ENCODE results near the gene KLHL18. TPM values are rescaled to one million over a fixed set of nuclear protein-coding genes. Genes with fewer than 3 reads are reported as not detected.

The KLHL18 gene
- total RNA-seq, 1 experiment from 2014 or later: 35.4 TPM

GRCh38 chr3:47293822-47294221 lies 11.1 kb downstream of the KLHL18 start:
- H3K4me1 ChIP-seq (ENCODE audit: control insufficient read depth, insufficient read depth, low read length): no peaks in the 10 kb centered on the region
- H3K9me3 ChIP-seq (ENCODE audit: control insufficient read depth, insufficient read depth, low read depth, low read length): no peaks in the 10 kb centered on the region
- intact Hi-C loops (cut with micrococcal nuclease; ENCODE audit: unreplicated experiment): no loop called here
- H3K36me3 ChIP-seq (ENCODE audit: control insufficient read depth, insufficient read depth, low read length): no peaks in the 10 kb centered on the region
- no peaks in the 10 kb centered on the region for H3K27me3 ChIP-seq (ENCODE audit: control insufficient read depth, insufficient read depth, low read length)
- no TSS peak for BruUV-seq (replicated peaks)
- ChIA-PET CTCF (no interaction called here), POLR2A (no interaction called here)
- no peak overlapping the region for H3K27ac ChIP-seq (ENCODE audit: low read length)
- ATAC-seq (no peak), DNase-seq (ENCODE audit: low read depth, low spot score) (no peak)
- in situ Hi-C loops (cut with HindIII; ENCODE audit: low pct_unique_long_range_greater_than_20kb, low sequenced_read_pairs): no loop called here
- TF ChIP-seq REST (IDR thresholded peaks at IDR 0.05; ENCODE audit: insufficient read depth in 1 of 2, low read depth in 2 of 2, low read length in 1 of 2): no peak
- TF ChIP-seq TCF7L2 (IDR thresholded peaks at IDR 0.05; ENCODE audit: low read depth, low read length): no peak
- TF ChIP-seq CTCF (IDR thresholded peaks at IDR 0.05): no peak
- no peak for TF ChIP-seq SIN3A (IDR thresholded peaks at IDR 0.05; ENCODE audit: borderline replicate concordance, insufficient read depth, low read depth, low read length)
- H3K4me3 ChIP-seq (ENCODE audit: low read depth in 2 of 2, low read length in 2 of 2): no peak overlapping the region

GRCh38 chr3:47294392-47294791 lies 11.6 kb downstream of the KLHL18 start:
- Histone ChIP-seq H3K36me3 (ENCODE audit: control insufficient read depth, insufficient read depth, low read length) (no peaks in the 10 kb centered on the region), H3K27ac (ENCODE audit: low read length) (no peak overlapping the region), H3K4me3 (ENCODE audit: low read depth in 2 of 2, low read length in 2 of 2) (no peak overlapping the region), H3K9me3 (ENCODE audit: control insufficient read depth, insufficient read depth, low read depth, low read length) (no peaks in the 10 kb centered on the region), H3K27me3 (ENCODE audit: control insufficient read depth, insufficient read depth, low read length) (no peaks in the 10 kb centered on the region), H3K4me1 (ENCODE audit: control insufficient read depth, insufficient read depth, low read length) (no peaks in the 10 kb centered on the region)
- DNase-seq (ENCODE audit: low read depth, low spot score) (no peak), ATAC-seq (no peak)
- no TSS peak for BruUV-seq (replicated peaks)
- TF ChIP-seq POLR2AphosphoS5 (IDR thresholded peaks at IDR 0.05; ENCODE audit: low read depth, low read length) (no peak), SIN3A (IDR thresholded peaks at IDR 0.05; ENCODE audit: borderline replicate concordance, insufficient read depth, low read depth, low read length) (no peak), REST (IDR thresholded peaks at IDR 0.05; ENCODE audit: insufficient read depth in 1 of 2, low read depth in 2 of 2, low read length in 1 of 2) (no peak), TCF7L2 (IDR thresholded peaks at IDR 0.05; ENCODE audit: low read depth, low read length) (no peak), CTCF (IDR thresholded peaks at IDR 0.05) (no peak)
- ChIA-PET CTCF (no interaction called here), POLR2A (no interaction called here)
- intact Hi-C loops (cut with micrococcal nuclease; ENCODE audit: unreplicated experiment): no loop called here
- in situ Hi-C loops (cut with HindIII; ENCODE audit: low pct_unique_long_range_greater_than_20kb, low sequenced_read_pairs): no loop called here
